ENCODE measurements around the gene C1orf122.
A peak's percentile ranks its signal among the peaks of the same experiment; 100 is the strongest.

C1orf122 gene

GRCh38 chr1:37794372-37795339, 12.9 kb upstream of the C1orf122 start:
- 15% methylated on average over 52 of the region's 59 CpGs for WGBS
- H3K9me3 ChIP-seq (ENCODE audit: control insufficient read depth, low read length), result no peaks in the 10 kb centered on the region

GRCh38 chr1:37795340-37796125, 12.1 kb upstream of the C1orf122 start:
- DNase-seq, result peak; percentile 51
- 29% methylated on average over 22 of the region's 22 CpGs for WGBS

More at GRCh38 chr1:37794372-37795339, 12.9 kb upstream of the C1orf122 start:
- no peak overlapping the region for H2BK12ac ChIP-seq (ENCODE audit: low read length in 2 of 2)
- H3K4me3 ChIP-seq (ENCODE audit: insufficient read depth in 1 of 2, low read depth in 1 of 2, low read length in 2 of 2), result peak overlapping the region in 1 of 2 experiments; percentile 71
- peaks cover 43 to 57% of the 10 kb centered on the region in 2 experiments for H3K27me3 ChIP-seq (ENCODE audit: control insufficient read depth in 1 of 2, insufficient read depth in 1 of 2, low read length in 2 of 2)
- DNase-seq, result no peak
- peak overlapping the region; percentile 41 for H3K4me2 ChIP-seq (ENCODE audit: low read length, poor library complexity, severe bottlenecking)
- no peak overlapping the region for H3K9ac ChIP-seq (ENCODE audit: low read length)
- H2BK5ac ChIP-seq (ENCODE audit: low read depth, low read length, poor library complexity, severe bottlenecking), result no peak overlapping the region
- no peak overlapping the region for H3K18ac ChIP-seq (ENCODE audit: low read depth in 1 of 2, low read length in 2 of 2)
- no peak overlapping the region for H2AK5ac ChIP-seq (ENCODE audit: low read length, severe bottlenecking)
- no peak overlapping the region for H4K8ac ChIP-seq (ENCODE audit: low read length)
- H2AFZ ChIP-seq (ENCODE audit: low read depth, low read length), result no peak overlapping the region
- H3K4me1 ChIP-seq (ENCODE audit: control insufficient read depth, insufficient read depth, low read depth, low read length), result peaks cover 22% of the 10 kb centered on the region
- peaks cover 0 to 7% of the 10 kb centered on the region in 2 experiments for H3K36me3 ChIP-seq (ENCODE audit: control insufficient read depth in 1 of 2, insufficient read depth in 2 of 2, low read depth in 1 of 2, low read length in 2 of 2)
- H3K4ac ChIP-seq (ENCODE audit: low read depth in 1 of 2, low read length in 2 of 2), result no peak overlapping the region
- H4K91ac ChIP-seq (ENCODE audit: low read length), result no peak overlapping the region
- no peaks in the 10 kb centered on the region for H3K79me1 ChIP-seq (replicated peaks; ENCODE audit: low read length, poor library complexity, severe bottlenecking)
- no peak overlapping the region for H3K14ac ChIP-seq (ENCODE audit: low read length in 2 of 2)
- no peak overlapping the region for H2BK120ac ChIP-seq (ENCODE audit: low read depth, low read length)
- no peak overlapping the region for H2BK15ac ChIP-seq (ENCODE audit: low read depth, poor library complexity, severe bottlenecking)
- H3K23ac ChIP-seq (ENCODE audit: low read length in 2 of 2), result peak overlapping the region in 1 of 2 experiments; percentile 85
- H3K27ac ChIP-seq (ENCODE audit: low read length, poor library complexity, severe bottlenecking), result no peak overlapping the region

GRCh38 chr1:37797750-37798345, 9.7 kb upstream of the C1orf122 start:
- peaks cover 23 to 25% of the 10 kb centered on the region in 2 experiments for H3K36me3 ChIP-seq (ENCODE audit: control insufficient read depth in 1 of 2, insufficient read depth in 2 of 2, low read depth in 1 of 2, low read length in 2 of 2)
- H2BK15ac ChIP-seq (ENCODE audit: low read depth, poor library complexity, severe bottlenecking), result no peak overlapping the region
- peak; percentile 54 for DNase-seq
- no peak overlapping the region for H4K91ac ChIP-seq (ENCODE audit: low read length)
- H3K18ac ChIP-seq (ENCODE audit: low read depth in 1 of 2, low read length in 2 of 2), result no peak overlapping the region
- no peak overlapping the region for H3K14ac ChIP-seq (ENCODE audit: low read length in 2 of 2)
- H3K4me2 ChIP-seq (ENCODE audit: low read length, poor library complexity, severe bottlenecking), result no peak overlapping the region
- no peak overlapping the region for H2AFZ ChIP-seq (ENCODE audit: low read depth, low read length)
- WGBS, result 84% methylated on average over 3 of the region's 3 CpGs
- H3K27me3 ChIP-seq (ENCODE audit: control insufficient read depth in 1 of 2, insufficient read depth in 1 of 2, low read length in 2 of 2), result peaks cover 15 to 27% of the 10 kb centered on the region in 2 experiments
- H3K27ac ChIP-seq (ENCODE audit: low read length, poor library complexity, severe bottlenecking), result no peak overlapping the region
- H2BK120ac ChIP-seq (ENCODE audit: low read depth, low read length), result no peak overlapping the region
- H4K8ac ChIP-seq (ENCODE audit: low read length), result no peak overlapping the region
- peaks cover 22% of the 10 kb centered on the region for H3K4me1 ChIP-seq (ENCODE audit: control insufficient read depth, insufficient read depth, low read depth, low read length)
- H3K4ac ChIP-seq (ENCODE audit: low read depth in 1 of 2, low read length in 2 of 2), result no peak overlapping the region
- no peak overlapping the region for H3K9ac ChIP-seq (ENCODE audit: low read length)
- H2BK5ac ChIP-seq (ENCODE audit: low read depth, low read length, poor library complexity, severe bottlenecking), result no peak overlapping the region
- no peaks in the 10 kb centered on the region for H3K9me3 ChIP-seq (ENCODE audit: control insufficient read depth, low read length)
- H3K4me3 ChIP-seq (ENCODE audit: insufficient read depth in 1 of 2, low read depth in 1 of 2, low read length in 2 of 2), result no peak overlapping the region
- H2BK12ac ChIP-seq (ENCODE audit: low read length in 2 of 2), result no peak overlapping the region
- H3K23ac ChIP-seq (ENCODE audit: low read length in 2 of 2), result no peak overlapping the region
- H3K79me1 ChIP-seq (replicated peaks; ENCODE audit: low read length, poor library complexity, severe bottlenecking), result no peaks in the 10 kb centered on the region
- no peak overlapping the region for H2AK5ac ChIP-seq (ENCODE audit: low read length, severe bottlenecking)

More at GRCh38 chr1:37795340-37796125, 12.1 kb upstream of the C1orf122 start:
- H3K27me3 ChIP-seq (ENCODE audit: control insufficient read depth in 1 of 2, insufficient read depth in 1 of 2, low read length in 2 of 2), result peaks cover 38 to 48% of the 10 kb centered on the region in 2 experiments
- H2BK5ac ChIP-seq (ENCODE audit: low read depth, low read length, poor library complexity, severe bottlenecking), result no peak overlapping the region
- no peak overlapping the region for H3K14ac ChIP-seq (ENCODE audit: low read length in 2 of 2)
- no peak overlapping the region for H2AFZ ChIP-seq (ENCODE audit: low read depth, low read length)
- H2BK120ac ChIP-seq (ENCODE audit: low read depth, low read length), result no peak overlapping the region
- no peak overlapping the region for H2AK5ac ChIP-seq (ENCODE audit: low read length, severe bottlenecking)
- H3K36me3 ChIP-seq (ENCODE audit: control insufficient read depth in 1 of 2, insufficient read depth in 2 of 2, low read depth in 1 of 2, low read length in 2 of 2), result peaks cover 4 to 14% of the 10 kb centered on the region in 2 experiments
- no peak overlapping the region for H3K18ac ChIP-seq (ENCODE audit: low read depth in 1 of 2, low read length in 2 of 2)
- H4K8ac ChIP-seq (ENCODE audit: low read length), result no peak overlapping the region
- H3K79me1 ChIP-seq (replicated peaks; ENCODE audit: low read length, poor library complexity, severe bottlenecking), result no peaks in the 10 kb centered on the region
- H3K27ac ChIP-seq (ENCODE audit: low read length, poor library complexity, severe bottlenecking), result no peak overlapping the region
- H2BK12ac ChIP-seq (ENCODE audit: low read length in 2 of 2), result no peak overlapping the region
- peaks cover 22% of the 10 kb centered on the region for H3K4me1 ChIP-seq (ENCODE audit: control insufficient read depth, insufficient read depth, low read depth, low read length)
- H3K9me3 ChIP-seq (ENCODE audit: control insufficient read depth, low read length), result no peaks in the 10 kb centered on the region
- no peak overlapping the region for H3K9ac ChIP-seq (ENCODE audit: low read length)
- H3K4me3 ChIP-seq (ENCODE audit: insufficient read depth in 1 of 2, low read depth in 1 of 2, low read length in 2 of 2), result no peak overlapping the region
- no peak overlapping the region for H4K91ac ChIP-seq (ENCODE audit: low read length)
- no peak overlapping the region for H3K4me2 ChIP-seq (ENCODE audit: low read length, poor library complexity, severe bottlenecking)
- no peak overlapping the region for H3K4ac ChIP-seq (ENCODE audit: low read depth in 1 of 2, low read length in 2 of 2)
- H2BK15ac ChIP-seq (ENCODE audit: low read depth, poor library complexity, severe bottlenecking), result no peak overlapping the region
- H3K23ac ChIP-seq (ENCODE audit: low read length in 2 of 2), result no peak overlapping the region
